ENCODE data around the gene HNRNPA2B1. TPM values are rescaled to one million over a fixed set of nuclear protein-coding genes. Genes with fewer than 3 reads are reported as not detected.
A peak's percentile ranks its signal among the peaks of the same experiment; 100 is the strongest.

Gene HNRNPA2B1
- polyA plus RNA-seq, 2 of the 4 experiments (the other 2 are of a cell fraction): 1,070 to 2,251 TPM

GRCh38 chr7:26187380-26188205, 13.0 kb downstream of the HNRNPA2B1 start (continued):
- TF ChIP-seq NR3C1 (IDR thresholded peaks at IDR 0.05): no peak
- TF ChIP-seq KDM5A (IDR thresholded peaks at IDR 0.05): no peak
- no peak for TF ChIP-seq EP300 (IDR thresholded peaks at IDR 0.05)
- TF ChIP-seq EHMT2 (IDR thresholded peaks at IDR 0.05; ENCODE audit: low read depth): no peak
- TF ChIP-seq, protein P1, sequence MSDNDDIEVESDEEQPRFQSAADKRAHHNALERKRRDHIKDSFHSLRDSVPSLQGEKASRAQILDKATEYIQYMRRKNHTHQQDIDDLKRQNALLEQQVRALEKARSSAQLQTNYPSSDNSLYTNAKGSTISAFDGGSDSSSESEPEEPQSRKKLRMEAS (IDR thresholded peaks at IDR 0.05): no peak
- TF ChIP-seq CTCF (IDR thresholded peaks at IDR 0.05): no peak
- no peak for TF ChIP-seq GATA3 (IDR thresholded peaks at IDR 0.05; ENCODE audit: borderline replicate concordance)
- TF ChIP-seq, protein P2, sequence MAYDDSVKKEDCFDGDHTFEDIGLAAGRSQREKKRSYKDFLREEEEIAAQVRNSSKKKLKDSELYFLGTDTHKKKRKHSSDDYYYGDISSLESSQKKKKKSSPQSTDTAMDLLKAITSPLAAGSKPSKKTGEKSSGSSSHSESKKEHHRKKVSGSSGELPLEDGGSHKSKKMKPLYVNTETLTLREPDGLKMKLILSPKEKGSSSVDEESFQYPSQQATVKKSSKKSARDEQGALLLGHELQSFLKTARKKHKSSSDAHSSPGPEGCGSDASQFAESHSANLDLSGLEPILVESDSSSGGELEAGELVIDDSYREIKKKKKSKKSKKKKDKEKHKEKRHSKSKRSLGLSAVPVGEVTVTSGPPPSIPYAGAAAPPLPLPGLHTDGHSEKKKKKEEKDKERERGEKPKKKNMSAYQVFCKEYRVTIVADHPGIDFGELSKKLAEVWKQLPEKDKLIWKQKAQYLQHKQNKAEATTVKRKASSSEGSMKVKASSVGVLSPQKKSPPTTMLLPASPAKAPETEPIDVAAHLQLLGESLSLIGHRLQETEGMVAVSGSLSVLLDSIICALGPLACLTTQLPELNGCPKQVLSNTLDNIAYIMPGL (CRISPR knock-in tag; IDR thresholded peaks at IDR 0.05; ENCODE audit: borderline replicate concordance): peak; percentile 18; the same call in 1 of the 2 replicates

DNA sequence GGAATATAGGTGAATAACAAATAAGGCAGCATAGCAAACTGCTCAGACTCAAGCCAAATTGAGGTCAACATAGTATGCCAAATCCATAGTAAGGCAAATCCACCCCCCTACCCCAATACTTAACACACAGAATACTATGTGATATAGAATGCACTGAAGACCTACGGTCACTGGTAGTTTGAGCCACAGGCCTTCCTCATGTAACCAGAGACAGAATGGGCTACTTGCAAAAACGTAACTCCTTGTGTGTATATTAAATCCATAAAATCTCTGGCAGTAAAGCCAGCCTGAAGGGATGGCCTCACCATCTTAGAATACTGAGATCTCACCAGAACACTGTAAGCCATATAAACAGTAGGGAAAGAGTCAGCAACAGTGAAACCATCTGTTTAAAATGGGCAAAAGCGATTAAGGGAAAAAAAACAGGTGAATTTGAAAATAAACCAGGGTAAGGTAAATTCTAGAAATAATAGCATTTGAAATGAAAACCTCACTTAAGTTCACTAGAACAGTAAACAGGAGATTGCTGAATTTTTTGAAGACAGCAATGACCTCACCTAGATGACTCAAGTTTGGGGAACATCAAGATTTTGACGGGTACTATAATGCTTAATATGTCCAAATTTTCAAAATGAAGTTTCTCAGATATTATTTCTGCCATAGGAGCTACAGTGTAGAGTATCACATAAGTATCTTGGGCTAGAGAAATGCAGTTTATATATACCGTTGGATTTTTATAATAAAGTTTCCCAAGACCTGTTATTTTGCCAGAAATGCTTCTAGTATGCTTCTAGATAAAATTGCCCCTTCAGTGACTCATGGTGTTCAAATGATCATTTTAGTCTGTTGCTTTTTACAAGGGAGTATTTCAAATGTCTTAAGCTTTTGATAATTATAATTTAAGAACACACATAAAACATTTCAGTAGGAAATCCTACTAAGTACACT, 13.9 kb downstream of the HNRNPA2B1 start:
- H3K27ac ChIP-seq: no peak overlapping the region
- peak; percentile 23 for FAIRE-seq
- POLR2A ChIA-PET: interaction anchor here (1.2 to 3.8 kb wide), 6 partner anchors 11 to 35 kb away, joined by 6 to 42 read pairs (median 10); partner anchors contain the start of genes CBX3, HNRNPA2B1 and NFE2L3
- TF ChIP-seq FOSL2 (IDR thresholded peaks at IDR 0.05) (no peak), FOSL2 (CRISPR knock-in tag; IDR thresholded peaks at IDR 0.05) (peak; percentile 51; the same call in 1 of the 2 replicates), HOXA7 (CRISPR knock-in tag; IDR thresholded peaks at IDR 0.05) (peak; percentile 54; the same call in 1 of the 2 replicates), HDAC2 (IDR thresholded peaks at IDR 0.05) (no peak), HOXB5 (CRISPR knock-in tag; IDR thresholded peaks at IDR 0.05) (no peak), FOSB (CRISPR knock-in tag; IDR thresholded peaks at IDR 0.05) (peak; percentile 54; the same call in 1 of the 2 replicates), TFCP2L1 (CRISPR knock-in tag; IDR thresholded peaks at IDR 0.05) (peak; percentile 82)
- TF ChIP-seq, protein P3, sequence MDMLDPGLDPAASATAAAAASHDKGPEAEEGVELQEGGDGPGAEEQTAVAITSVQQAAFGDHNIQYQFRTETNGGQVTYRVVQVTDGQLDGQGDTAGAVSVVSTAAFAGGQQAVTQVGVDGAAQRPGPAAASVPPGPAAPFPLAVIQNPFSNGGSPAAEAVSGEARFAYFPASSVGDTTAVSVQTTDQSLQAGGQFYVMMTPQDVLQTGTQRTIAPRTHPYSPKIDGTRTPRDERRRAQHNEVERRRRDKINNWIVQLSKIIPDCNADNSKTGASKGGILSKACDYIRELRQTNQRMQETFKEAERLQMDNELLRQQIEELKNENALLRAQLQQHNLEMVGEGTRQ (IDR thresholded peaks at IDR 0.05): no peak
- TF ChIP-seq, protein P4, sequence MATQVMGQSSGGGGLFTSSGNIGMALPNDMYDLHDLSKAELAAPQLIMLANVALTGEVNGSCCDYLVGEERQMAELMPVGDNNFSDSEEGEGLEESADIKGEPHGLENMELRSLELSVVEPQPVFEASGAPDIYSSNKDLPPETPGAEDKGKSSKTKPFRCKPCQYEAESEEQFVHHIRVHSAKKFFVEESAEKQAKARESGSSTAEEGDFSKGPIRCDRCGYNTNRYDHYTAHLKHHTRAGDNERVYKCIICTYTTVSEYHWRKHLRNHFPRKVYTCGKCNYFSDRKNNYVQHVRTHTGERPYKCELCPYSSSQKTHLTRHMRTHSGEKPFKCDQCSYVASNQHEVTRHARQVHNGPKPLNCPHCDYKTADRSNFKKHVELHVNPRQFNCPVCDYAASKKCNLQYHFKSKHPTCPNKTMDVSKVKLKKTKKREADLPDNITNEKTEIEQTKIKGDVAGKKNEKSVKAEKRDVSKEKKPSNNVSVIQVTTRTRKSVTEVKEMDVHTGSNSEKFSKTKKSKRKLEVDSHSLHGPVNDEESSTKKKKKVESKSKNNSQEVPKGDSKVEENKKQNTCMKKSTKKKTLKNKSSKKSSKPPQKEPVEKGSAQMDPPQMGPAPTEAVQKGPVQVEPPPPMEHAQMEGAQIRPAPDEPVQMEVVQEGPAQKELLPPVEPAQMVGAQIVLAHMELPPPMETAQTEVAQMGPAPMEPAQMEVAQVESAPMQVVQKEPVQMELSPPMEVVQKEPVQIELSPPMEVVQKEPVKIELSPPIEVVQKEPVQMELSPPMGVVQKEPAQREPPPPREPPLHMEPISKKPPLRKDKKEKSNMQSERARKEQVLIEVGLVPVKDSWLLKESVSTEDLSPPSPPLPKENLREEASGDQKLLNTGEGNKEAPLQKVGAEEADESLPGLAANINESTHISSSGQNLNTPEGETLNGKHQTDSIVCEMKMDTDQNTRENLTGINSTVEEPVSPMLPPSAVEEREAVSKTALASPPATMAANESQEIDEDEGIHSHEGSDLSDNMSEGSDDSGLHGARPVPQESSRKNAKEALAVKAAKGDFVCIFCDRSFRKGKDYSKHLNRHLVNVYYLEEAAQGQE (IDR thresholded peaks at IDR 0.05): no peak
- WGBS (ENCODE audit: missing lambda C conversion rate): 66% methylated on average over 5 of the region's 5 CpGs
- H3K4me2 ChIP-seq: 0 out of 3 replicates have a peak overlapping the region, but pooled peaks have one; percentile 3
- H3K9me3 ChIP-seq: no peaks in the 10 kb centered on the region
- CTCF ChIA-PET: interaction anchor here (1.2 to 3.2 kb wide), 4 partner anchors 11 to 294 kb away, joined by 4 to 31 read pairs (median 10); no protein-coding TSS in a partner anchor
- H3K4me1 ChIP-seq: peaks cover 95% of the 10 kb centered on the region
- ATAC-seq: peak in 1 of 2 experiments; percentile 14; a peak in 3 of 6 replicates
- no peak overlapping the region for H3K4me3 ChIP-seq
- DNase-seq (ENCODE audit: low read depth in 1 of 2, low spot score in 1 of 2): no peak

Measured in A549 (cell line).